GM21576 (cell line): ENCODE results near the gene IP6K3.

Source experiments
- ATAC-seq: cut with Tn5 transposase; IDR thresholded peaks from one replicate; pipeline ENCODE4 v1.9.1; 2021; ENCODE audit warnings: mild to moderate bottlenecking, moderate library complexity; ENCODE audit not compliant: unreplicated experiment

IP6K3 gene

DNA sequence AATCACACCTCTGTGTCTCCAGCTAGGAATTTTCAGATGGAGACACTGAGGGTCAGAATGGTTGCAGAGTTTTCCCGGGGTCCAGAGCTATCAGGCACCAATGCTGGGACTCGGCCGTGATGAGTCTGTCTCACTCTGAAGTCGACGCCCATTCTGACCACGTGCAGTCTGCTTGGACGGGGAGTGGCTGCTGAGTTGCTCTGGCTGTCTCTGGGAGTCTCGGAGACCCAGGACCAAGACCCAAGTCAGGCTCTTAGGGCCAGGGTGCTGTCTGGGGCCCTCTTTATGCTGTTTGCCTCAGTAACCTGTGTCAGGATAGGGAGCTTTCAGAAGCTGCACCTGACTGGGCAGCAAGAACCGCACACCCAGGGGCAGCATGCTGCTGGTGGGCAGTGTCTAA lies 4.6 kb downstream of the IP6K3 start:
- no peak for ATAC-seq

GRCh38 chr6:33740794-33741193 lies 5.9 kb downstream of the IP6K3 start:
- no peak for ATAC-seq

GRCh38 chr6:33740204-33740608 lies 6.5 kb downstream of the IP6K3 start:
- ATAC-seq: no peak

DNA sequence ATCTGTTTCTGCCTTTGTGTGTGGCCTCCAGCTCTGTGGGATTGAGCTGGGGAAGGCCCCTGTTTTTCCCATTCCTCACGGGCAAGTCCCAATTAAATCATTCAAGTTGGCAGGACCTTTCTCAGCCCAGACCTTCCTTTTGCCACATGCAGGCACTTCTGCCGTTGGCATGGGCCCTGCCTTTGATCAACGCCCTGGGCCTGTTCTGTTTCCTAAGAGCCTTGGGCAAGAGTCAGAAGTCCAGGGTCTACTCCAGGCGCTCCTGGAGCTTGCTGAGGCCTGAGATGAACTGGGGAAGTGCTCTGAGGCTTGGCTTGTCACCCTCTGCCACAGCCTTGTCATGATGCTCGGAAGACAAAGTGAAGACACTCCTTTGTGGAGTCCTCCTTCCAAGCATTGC lies 7.1 kb downstream of the IP6K3 start:
- ATAC-seq: no peak

- ATAC-seq: no peak
Measured at GRCh38 chr6:33738879-33739278, 7.8 kb downstream of the IP6K3 start.

DNA sequence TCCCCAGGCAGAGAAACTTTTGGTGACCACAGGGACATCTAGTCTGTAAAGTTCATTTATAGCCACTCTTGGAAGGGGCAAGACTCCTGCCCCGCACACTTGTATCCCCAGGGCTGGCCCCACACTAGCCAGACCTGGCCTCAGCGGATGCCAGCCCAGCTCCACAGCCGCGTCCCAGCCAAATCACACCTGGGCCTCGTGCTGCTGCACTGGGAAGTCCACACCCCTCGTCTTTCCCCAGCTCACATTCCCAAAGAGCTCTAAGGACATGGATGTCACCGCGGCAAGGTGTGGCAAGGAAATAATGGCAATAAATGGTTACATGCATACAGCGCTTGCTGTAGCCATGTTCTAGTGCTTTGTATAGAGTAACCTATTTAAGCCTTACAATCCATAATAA lies 8.6 kb downstream of the IP6K3 start:
- ATAC-seq: no peak

DNA sequence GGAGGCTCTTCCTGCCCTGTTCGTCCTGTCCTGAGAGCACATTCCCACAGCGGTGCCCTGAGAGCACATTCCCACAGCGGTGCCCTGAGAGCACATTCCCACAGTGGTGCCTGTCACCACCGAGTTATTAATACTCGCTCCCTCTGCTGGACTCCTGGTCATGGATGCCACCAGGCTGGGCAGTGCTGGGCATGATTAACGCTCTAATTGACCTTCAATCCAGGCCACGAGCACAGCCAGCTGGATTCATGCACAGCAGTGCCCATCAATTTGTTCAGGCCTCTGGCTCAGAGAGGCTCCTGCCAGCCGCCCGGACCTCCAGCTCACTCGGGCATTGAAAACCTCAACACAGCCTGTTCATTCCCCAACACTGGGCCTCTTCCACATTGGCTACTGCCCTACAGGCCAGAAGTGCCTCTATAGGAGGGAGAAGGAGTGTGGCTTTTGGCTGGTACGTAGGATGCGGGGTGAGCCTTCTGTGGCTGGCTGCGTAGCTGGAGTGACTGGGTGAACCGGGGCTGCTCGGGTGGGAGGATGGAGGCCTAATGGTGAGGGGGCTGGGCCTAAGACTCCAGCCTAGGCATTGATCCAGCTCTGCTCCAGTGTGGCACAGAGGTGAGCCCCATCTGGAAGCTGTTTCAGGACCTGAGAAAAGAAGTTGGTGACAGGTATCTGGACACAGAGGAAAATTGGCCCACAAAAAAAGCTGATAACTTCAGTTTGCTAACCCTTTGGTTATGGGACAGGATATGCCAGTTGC lies 9.3 kb downstream of the IP6K3 start:
- ATAC-seq: no peak

- ATAC-seq: no peak
Measured at GRCh38 chr6:33735216-33735615, 11.5 kb downstream of the IP6K3 start.

DNA sequence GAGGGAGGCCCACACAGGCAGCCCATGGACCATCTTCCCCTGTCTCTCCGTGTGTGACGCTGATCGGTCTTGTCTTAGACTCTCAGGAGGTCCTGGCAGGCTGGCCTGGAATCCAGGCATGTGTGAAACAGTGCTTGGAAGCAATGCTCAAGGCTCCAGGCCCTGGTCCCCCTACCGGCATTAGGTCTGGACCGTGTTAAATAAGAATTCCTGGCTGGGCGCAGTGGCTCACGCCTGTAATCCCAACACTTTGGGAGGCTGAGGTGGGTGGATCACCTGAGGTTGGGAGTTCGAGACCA lies 13.0 kb downstream of the IP6K3 start:
- ATAC-seq: no peak

DNA sequence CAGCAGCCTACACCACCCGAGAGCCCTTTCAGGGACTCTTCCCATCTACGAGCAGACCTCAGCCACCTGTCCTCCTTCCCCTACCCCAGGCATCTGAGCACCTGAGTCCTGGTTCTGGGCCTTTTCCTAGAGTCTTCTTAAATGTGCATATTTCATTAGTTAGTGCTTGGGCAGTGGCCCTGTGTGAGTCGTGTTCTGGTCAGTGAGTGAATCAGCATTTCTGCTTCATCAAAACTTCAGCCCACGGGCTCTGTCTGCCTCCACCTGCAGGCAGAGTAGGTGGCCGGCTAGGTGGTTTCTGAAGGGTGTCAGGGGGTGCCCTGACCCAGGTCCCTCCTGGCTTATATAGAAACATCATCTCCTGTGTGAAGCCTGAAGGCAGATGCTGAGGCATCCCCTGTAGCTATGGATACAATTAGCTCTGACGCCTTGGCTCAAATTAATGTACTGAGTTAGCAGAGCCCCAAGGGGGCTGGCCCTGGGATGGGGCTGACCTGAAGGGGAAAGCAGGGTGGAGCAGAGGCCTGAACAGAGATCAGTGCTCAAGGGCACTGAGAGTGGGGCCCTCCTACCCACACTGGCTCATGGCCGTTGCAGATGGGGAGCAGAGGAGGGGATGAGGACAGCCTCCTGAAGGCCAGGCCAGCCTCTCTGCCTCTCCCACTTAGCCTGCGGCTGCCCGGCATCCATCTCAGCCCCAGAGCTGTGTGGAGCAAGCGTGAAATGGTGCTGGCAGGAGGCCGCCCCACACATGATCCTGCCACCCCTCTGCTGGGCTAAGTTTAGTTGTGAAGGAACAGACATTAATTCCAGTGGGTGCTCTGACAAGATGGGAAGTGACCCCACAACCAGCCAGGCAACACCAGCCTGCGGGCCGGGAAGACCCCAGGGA lies 13.6 kb downstream of the IP6K3 start:
- no peak for ATAC-seq

DNA sequence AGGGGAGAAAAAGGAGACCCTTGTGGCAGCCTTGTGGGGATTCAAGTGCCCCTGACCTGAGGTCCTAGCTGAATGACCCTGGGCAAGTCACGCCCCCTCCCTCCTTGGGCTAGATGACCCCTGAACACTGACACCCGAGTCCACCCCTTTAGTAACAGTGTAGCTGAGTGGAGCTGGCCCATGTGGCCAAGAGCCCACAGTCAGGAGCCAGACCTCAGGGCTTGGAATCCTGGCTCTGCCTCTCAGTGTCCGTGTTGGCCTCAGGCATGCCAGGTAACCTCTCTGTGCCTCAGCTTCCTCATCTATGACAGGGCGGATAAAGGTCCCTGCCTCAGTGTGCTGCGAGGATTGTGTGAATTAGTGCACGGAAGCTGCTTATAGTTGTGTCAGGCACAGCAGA lies 14.3 kb downstream of the IP6K3 start:
- ATAC-seq: no peak

GRCh38 chr6:33731751-33732282 lies 14.9 kb downstream of the IP6K3 start:
- no peak for ATAC-seq

GRCh38 chr6:33731035-33731434 lies 15.7 kb downstream of the IP6K3 start:
- no peak for ATAC-seq

GRCh38 chr6:33730611-33731010 lies 16.1 kb downstream of the IP6K3 start:
- ATAC-seq: no peak

DNA sequence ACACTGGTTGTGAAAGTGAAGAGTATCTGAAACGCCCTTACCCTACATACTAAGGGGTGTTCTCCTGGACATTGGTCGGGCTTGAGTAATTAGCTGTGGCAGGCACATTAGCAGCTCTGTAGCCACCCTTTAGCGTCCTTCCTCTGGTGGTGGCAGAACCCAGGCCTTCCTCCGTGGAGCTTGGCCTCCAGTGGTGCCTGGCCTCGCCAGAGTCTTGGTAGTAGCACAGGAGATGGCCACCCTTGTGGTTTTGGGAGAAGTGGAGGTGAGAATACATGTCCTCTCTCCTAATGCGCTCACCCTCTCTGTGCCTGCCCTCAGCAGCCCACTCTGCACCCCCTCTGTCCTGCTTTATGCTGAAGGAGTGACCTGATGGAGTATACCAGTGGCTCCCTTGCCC lies 17.6 kb downstream of the IP6K3 start:
- ATAC-seq: no peak

DNA sequence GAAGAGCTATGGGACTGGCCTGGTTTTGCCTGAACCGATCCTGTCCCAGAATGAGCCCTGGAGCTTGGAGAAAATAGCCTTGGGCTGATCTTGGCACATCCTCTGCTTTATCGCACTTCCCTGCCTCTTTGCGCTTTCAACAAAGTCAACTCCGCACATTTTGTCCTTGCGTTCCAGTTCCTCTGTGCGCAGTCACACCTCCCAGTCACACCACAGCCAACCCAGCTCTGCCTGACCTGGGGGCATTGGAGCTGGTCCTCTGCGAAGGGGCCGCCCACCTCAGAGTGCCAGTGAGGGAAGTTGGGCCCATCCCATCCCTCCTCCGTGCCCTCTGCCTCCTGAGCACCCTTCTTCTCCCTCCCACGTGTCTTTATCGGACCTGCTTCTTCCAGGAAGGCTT lies 18.3 kb downstream of the IP6K3 start:
- ATAC-seq: no peak

DNA sequence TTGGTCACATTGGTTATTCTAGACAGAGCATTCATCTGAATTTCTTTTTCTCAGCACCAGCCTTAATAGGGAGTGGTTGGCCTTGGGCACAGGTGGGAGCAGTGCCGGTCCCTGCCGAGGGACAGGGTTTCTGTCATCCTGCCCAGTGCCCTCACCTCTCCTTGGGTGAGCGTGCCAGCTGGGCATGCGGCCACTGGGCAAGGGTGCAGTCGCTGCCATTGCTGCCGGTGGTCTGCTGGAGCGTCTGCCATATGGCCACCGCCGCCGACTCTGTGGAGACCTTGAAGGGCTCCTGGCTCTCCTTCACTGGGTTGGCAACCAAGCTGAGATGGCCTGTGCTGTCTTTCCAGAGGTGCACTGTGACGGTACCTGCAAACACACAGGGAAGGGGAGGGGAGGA lies 18.8 kb downstream of the IP6K3 start:
- no peak for ATAC-seq

- no peak for ATAC-seq
Measured at GRCh38 chr6:33727126-33727525, 19.6 kb downstream of the IP6K3 start.

DNA sequence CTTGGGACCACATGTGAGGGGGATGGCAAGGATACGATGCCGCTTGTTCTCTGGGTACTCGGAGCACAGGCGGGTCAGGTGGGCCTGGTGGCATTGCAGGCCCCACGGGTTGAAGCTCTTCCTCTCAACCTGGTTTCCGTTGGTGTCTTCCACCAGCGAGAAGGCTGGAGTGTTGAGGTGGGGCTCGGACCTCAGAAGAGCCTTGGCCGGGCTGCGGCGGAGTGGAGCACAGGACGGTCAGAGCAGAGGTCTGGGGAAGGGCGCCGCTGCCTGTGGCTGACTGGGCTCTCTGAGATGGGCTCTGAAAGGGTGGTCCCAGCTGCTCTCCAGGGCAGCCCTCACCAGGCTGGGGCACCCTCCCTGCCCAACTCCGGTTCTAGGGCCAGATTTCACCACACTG lies 20.0 kb downstream of the IP6K3 start:
- ATAC-seq: no peak

GRCh38 chr6:33725891-33726673 lies 20.6 kb downstream of the IP6K3 start:
- no peak for ATAC-seq

- ATAC-seq: no peak
Measured at GRCh38 chr6:33725222-33725621, 21.5 kb downstream of the IP6K3 start.
